B cell (primary cell): ENCODE measurements around the gene ITPR1.

Source experiments
- EZH2 ChIP-seq: IDR thresholded peaks from 2 replicates; pipeline ENCODE4 v1.6.1; 2012; ENCODE audit warnings: borderline replicate concordance, low read depth, mild to moderate bottlenecking, moderate library complexity, low read length; ENCODE audit not compliant: insufficient read depth, poor library complexity, severe bottlenecking
- TF ChIP-seq, protein P1 (sequence below): fragments of 200-600 bp; IDR thresholded peaks from one replicate; pipeline ENCODE4 v1.8.0; 2022; ENCODE audit warnings: antibody characterized with exemption, mild to moderate bottlenecking

DNA sequence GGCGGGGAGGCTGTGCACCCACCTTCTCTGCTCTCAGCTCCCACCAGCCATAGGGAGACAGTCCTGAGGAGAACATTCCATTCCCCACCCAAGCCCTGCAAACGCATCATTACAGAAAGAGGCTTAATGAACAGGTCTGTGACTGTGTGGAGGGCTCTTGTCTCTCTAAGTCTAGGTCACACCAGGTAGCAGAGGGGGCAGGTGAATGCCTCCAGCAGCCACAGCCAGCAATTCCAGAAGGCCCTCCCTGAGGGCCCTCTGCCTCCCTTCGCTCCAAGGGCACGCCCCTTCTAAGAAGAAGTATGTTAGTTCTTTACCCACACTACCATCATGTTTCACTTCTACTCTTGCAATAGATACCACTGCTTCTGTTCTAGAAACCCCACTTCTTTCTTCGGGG, 268.6 kb downstream of the ITPR1 start:
- TF ChIP-seq, protein P1, sequence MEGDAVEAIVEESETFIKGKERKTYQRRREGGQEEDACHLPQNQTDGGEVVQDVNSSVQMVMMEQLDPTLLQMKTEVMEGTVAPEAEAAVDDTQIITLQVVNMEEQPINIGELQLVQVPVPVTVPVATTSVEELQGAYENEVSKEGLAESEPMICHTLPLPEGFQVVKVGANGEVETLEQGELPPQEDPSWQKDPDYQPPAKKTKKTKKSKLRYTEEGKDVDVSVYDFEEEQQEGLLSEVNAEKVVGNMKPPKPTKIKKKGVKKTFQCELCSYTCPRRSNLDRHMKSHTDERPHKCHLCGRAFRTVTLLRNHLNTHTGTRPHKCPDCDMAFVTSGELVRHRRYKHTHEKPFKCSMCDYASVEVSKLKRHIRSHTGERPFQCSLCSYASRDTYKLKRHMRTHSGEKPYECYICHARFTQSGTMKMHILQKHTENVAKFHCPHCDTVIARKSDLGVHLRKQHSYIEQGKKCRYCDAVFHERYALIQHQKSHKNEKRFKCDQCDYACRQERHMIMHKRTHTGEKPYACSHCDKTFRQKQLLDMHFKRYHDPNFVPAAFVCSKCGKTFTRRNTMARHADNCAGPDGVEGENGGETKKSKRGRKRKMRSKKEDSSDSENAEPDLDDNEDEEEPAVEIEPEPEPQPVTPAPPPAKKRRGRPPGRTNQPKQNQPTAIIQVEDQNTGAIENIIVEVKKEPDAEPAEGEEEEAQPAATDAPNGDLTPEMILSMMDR, result no peak
- TF ChIP-seq EZH2, result no peak
